GM19240 (cell line): Measurements from ENCODE around the gene MVK.
"Not testable (repeated sequence)": the region's sequence is repeated elsewhere in the genome, so short reads cannot be mapped to it uniquely, and the experiment has no call there.

ENCODE experiments used
- DNase-seq: peaks from one replicate; pipeline ENCODE4 v3.0.0; 2011; ENCODE audit warnings: low spot score; ENCODE audit not compliant: insufficient read length

Gene MVK

GRCh38 chr12:109588461-109589239 is 15.1 kb downstream of the MVK start:
- no peak for DNase-seq

- no peak for DNase-seq
Measured at GRCh38 chr12:109589240-109589590, 15.6 kb downstream of the MVK start.

GRCh38 chr12:109589691-109590245 is 16.2 kb downstream of the MVK start:
- no peak for DNase-seq

DNA sequence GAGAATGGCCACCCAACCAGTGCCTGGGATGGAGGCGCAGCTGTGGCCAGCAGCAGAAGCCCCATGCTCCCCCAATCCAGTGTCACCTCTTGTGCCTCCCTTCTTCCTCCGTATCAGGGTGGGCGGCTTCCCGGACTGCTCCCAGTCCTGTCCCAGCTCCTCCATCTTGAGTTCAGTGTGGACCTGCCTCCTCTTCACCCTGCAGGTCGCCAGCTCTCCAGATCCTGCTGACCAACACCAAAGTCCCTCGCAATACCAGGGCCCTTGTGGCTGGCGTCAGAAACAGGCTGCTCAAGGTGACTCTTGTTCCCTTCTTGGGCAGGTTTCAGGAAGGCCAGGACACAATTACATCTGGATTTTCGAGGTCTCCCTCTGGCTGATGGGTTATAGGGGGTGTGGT is 17.0 kb downstream of the MVK start:
- DNase-seq, result no peak

GRCh38 chr12:109591041-109591440 is 17.4 kb downstream of the MVK start:
- no peak for DNase-seq

DNA sequence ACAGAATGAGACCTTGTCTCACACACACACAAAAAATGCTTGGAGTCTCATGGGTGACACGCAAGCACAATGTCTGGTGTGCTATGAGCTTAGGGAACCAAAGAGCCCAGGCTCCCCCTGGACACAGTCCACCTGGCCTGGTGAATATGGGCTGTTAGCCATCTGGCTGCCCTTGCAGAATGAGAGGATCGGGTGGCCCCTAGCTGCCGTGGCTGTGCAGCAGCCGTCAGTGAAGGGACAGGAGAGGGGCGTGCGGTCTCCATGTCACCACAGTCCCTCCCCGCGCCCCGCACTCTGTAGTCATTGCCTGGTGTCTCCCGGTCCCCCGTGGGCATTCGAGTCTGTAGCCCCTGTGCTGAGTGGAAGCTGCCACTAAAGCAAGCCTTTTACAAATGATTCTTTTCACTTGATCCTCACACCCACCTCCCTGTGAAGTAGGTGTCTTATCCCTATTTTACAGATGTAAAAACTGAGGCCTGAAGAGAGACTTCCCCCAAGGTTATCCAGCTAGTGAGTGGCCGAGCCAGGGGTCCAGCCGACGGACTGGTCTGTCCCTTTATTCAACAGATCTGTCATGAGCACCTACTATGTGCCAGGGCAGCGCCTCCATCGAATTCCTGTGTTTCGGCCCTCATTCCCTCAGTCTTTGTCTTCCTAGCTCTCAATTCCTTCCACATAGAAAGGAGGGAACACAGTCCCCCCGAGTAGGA is 18.8 kb downstream of the MVK start:
- DNase-seq, result no peak

- DNase-seq, result no peak
Measured at GRCh38 chr12:109592905-109593272, 19.3 kb downstream of the MVK start.

- no peak for DNase-seq
Measured at GRCh38 chr12:109594556-109595317, 21.1 kb downstream of the MVK start.

DNA sequence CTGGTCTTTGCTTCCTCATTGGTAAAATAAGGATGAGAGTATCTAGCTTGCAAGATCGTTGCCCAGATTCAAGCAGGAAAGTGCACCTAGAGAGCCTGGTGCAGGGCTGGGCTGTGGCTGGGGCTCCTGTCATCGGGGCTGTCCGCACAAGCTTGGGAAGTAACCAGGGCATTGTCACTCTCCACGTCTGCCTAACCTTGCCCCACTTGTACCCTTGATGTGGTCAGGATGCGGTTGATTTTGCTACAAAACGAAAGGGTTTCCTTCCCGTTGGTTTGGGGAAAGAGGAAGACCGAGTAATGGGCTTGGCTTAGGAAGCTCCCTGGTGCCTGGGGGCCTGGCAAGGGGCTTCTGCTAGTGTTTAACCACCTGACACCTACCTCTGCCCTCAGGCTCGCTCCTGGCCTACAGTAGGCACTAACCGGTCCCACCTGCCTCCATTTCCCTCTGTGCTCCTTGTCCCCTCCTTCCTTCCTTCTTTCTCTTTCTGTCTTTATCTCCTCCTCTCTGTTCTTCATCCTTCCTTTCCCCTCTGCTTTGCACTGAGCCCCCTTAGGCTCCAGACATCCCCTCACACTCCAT is 21.8 kb downstream of the MVK start:
- DNase-seq, result no peak

DNA sequence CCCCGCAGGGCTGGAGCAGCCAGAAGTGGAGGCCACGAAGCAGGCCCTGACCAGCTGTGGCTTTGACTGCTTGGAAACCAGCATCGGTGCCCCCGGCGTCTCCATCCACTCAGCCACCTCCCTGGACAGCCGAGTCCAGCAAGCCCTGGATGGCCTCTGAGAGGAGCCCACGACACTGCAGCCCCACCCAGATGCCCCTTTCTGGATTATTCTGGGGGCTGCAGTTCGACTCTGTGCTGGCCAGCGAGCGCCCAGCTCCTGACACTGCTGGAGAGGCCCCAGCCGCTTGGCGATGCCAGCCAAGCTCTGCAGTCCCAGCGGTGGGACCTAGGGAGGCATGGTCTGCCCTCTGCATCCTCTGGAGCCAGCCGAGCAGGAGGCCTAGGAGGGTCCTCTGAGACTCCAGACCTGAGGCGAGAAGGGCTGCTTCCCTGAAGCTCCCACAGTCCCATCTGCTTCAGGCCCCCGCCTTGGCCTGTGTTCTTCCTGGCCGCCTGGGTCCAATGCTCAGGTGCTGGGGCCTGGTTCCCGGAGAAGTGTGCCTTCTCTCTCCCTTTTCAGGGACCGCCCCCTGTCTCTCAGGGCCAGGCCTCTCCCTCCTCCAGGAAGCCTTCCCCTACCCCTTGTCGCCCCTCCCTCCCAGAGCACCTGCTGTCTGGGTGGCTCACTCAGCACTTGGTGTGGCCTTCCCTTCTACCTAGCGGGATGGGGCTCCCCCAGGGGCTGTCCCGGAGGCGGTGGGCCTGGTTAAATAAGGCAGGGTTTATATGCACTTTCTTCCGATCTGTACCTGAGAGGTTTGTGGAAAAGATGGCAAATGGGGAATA is 23.0 kb downstream of the MVK start:
- no peak for DNase-seq

DNA sequence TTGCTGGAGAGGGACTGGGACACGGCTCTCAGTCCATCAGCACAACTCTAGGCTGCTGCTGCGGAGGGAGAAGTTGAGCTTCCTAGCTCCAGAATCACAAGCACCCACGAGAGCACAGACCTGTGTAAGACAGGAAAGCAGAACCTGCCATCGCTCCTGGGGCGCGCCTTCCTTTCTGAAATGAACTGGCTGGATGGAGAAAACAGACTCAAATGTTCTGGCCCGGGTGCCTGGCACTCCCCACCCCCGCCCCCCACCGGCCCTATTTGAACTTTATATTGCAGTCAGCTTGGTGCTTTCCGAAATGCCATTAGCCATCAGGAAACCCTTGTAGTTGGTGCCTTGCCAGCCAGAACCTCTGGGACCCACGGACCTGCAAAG is 23.8 kb downstream of the MVK start:
- DNase-seq, result no peak

DNA sequence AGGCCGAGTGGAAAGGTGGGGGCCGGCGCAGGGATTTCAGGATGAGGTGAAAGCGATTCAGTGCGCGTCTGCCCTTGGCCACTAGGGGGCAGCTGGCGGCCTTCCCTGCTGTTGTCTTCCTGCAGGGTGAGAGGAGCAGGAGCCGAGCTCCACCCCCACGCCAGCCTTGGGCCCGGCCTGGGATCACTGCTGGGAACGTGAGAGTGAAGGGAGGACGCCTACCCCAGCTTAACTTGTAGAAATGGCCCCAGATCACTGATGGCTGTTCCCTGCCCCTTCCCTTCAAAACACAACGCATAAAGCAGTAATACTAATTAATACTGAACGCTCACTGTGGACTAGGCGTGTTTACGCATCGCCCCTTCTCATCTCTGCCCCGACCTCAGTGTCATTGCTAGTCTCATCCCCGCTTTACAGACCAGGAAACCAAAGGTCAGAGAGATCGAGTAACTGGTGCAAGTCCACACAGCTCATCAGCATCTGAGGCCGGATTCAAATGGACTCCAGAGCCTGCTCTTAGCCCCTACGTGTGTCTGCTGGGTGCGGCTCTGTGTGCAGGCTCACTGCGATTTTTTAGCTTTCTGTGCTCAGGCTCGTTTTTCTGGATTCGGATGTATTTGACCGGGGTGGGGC is 24.3 kb downstream of the MVK start:
- DNase-seq, result peak; percentile 80

DNA sequence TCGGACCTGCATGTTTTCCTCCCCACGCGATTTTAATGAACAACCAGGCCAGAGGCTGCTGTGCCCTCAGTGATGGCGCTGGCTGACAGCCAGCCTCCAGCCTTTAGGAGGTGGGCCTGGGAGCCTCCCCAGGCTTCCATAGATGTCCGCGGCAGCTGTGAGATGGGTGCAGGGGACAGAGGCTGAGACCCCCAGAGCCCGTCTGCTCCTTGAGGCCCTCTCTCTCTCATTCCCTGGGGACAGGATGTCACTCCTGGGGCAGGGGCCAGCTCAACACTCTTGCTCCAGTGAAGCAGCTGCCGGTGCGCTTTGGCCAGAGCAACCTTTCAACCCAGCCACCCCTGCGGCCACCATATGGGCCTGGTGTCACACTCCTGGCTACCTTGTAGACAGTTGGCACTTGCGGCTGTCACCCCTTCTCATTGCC is 24.8 kb downstream of the MVK start:
- no peak for DNase-seq

DNA sequence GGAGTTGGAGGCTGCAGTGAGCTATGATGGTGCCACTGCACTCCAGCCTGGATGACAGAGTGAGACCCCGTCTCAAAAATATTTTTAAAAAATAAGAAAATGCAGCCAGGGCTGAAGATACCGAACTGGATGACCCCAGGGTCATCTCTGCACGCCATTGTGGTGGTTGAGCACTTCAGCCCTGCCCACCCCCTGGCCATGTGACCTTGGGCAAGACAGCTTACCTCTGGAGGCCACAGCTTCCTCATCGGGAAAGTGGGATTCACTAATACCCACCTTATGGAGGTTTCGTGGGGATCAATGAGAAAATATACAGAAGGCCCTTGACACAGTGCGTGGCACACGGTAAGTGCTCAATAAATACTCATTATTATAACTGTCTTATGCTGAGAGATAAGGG is 25.5 kb downstream of the MVK start:
- no peak for DNase-seq

GRCh38 chr12:109600481-109600880 is 26.9 kb downstream of the MVK start:
- DNase-seq, result no peak

GRCh38 chr12:109600995-109601394 is 27.4 kb downstream of the MVK start:
- DNase-seq, result no peak

GRCh38 chr12:109601557-109601956 is 28.0 kb downstream of the MVK start:
- DNase-seq, result no peak

DNA sequence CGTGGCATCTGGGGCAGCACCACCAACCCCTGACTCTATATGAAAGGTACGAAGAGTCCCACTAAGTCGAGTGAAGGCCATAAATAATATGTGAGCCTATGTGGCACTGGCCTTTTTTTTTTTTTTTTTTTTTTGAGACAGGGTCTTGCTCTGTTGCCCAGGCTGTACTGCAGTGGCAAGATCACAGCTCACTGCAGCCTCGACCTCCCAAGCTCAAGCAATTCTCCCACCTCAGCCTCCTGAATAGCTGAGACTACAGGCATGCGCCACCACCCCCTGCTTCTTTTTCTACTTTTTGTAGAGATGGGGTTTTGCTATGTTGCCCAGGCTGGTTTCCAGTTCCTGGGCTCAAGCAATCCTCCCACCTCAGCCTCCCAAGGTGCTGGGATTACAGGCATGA is 28.5 kb downstream of the MVK start:
- not testable (repeated sequence) for DNase-seq

DNA sequence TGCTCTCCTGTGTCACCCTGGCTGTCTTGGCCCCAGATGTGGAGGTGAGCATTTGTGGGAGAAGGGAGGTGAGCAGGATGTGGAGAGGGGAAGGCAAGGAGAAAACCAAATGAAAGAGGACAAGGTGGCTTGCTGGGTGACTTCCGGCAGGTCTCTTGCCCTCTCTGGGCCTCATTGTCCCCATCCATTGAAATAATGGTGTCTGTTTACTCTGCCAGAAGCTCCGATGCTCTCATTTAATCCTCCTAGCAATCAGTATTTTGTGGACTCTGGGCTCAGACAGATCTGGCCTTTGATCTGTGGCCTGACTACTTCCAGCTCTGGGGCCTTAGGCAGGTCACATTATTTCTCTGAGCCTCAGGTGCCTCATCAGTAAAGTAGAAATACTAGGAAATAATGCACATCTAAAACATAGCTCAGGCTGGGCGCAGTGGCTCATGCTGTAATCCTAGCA is 30.6 kb downstream of the MVK start:
- no peak for DNase-seq

- DNase-seq, result no peak
Measured at GRCh38 chr12:109605016-109605415, 31.4 kb downstream of the MVK start.
